Uterus (tissue), 2 donors: ENCODE data around the gene IFIT3.

ENCODE experiments used
- CTCF ChIP-seq, 4 experiments: fragments of 200-600 bp in 2 of 4; fragments of 450-650 bp in 2 of 4; sonication (generic) in 2 of 4; IDR thresholded peaks; one replicate each; pipeline ENCODE4 v1.5.1; 2016 to 2019; ENCODE audit warnings: antibody characterized with exemption in 4 of 4, mild to moderate bottlenecking in 2 of 4, moderate library complexity in 1 of 4
- POLR2A ChIP-seq, 2 donors: fragments of 450-650 bp; IDR thresholded peaks; one replicate each; pipeline ENCODE4 v1.6.1; 2016; ENCODE audit warnings: antibody characterized with exemption in 2 of 2, mild to moderate bottlenecking in 1 of 2, moderate library complexity in 1 of 2

GRCh38 chr10:89338713-89339112 lies 10.9 kb downstream of the IFIT3 start:
- TF ChIP-seq CTCF (IDR thresholded peaks at IDR 0.05) (no peak), POLR2A (IDR thresholded peaks at IDR 0.05) (no peak)
